ENCODE results near the gene CACNG8.

The CACNG8 gene

DNA sequence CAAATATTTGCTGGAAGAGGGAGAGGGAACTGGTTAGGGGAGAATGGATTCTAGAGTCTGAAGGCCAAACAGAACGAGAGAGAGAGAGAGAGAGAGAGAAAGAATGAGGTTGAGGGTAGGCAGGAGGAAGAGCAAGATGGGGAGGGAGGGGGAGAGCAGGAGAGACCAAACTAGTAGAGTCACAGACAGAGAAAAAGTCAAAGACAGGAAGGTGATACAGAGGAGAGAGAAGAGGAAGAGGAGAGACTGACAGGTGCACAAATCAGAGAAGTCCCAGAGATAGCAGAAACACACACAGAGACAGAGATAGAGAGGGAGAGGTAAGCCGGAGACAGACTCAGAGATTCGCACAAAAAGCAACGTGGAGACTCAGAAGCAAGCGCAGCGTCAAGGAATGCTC lies 23.1 kb downstream of the CACNG8 start:
- TF ChIP-seq, protein P1, sequence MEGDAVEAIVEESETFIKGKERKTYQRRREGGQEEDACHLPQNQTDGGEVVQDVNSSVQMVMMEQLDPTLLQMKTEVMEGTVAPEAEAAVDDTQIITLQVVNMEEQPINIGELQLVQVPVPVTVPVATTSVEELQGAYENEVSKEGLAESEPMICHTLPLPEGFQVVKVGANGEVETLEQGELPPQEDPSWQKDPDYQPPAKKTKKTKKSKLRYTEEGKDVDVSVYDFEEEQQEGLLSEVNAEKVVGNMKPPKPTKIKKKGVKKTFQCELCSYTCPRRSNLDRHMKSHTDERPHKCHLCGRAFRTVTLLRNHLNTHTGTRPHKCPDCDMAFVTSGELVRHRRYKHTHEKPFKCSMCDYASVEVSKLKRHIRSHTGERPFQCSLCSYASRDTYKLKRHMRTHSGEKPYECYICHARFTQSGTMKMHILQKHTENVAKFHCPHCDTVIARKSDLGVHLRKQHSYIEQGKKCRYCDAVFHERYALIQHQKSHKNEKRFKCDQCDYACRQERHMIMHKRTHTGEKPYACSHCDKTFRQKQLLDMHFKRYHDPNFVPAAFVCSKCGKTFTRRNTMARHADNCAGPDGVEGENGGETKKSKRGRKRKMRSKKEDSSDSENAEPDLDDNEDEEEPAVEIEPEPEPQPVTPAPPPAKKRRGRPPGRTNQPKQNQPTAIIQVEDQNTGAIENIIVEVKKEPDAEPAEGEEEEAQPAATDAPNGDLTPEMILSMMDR (IDR thresholded peaks at IDR 0.05; ENCODE audit: extremely low read depth, missing control alignments), result no peak
- no peak for DNase-seq (ENCODE audit: low spot score)

- TF ChIP-seq, protein P1 (IDR thresholded peaks at IDR 0.05; ENCODE audit: extremely low read depth, missing control alignments), result no peak
- DNase-seq (ENCODE audit: low spot score), result no peak
These were observed 26.2 kb downstream of the CACNG8 start for GRCh38 chr19:53988981-53989380.

- TF ChIP-seq, protein P1 (IDR thresholded peaks at IDR 0.05; ENCODE audit: extremely low read depth, missing control alignments), result no peak
- DNase-seq (ENCODE audit: low spot score), result no peak
These were observed 27.1 kb downstream of the CACNG8 start for GRCh38 chr19:53989600-53990533.

- TF ChIP-seq, protein P1 (IDR thresholded peaks at IDR 0.05; ENCODE audit: extremely low read depth, missing control alignments), result no peak
- peak; percentile 42 for DNase-seq (ENCODE audit: low spot score)
These were observed 28.7 kb downstream of the CACNG8 start, which contains the start of gene CACNG6 for GRCh38 chr19:53991224-53992113. Gene CACNG6, plus strand, starts transcription at chr19:53991637. Its CDS starts 1,241 bp downstream, at chr19:53992878.

- peak; percentile 45 for DNase-seq (ENCODE audit: low spot score)
These were observed 29.5 kb downstream of the CACNG8 start for GRCh38 chr19:53992211-53992610.

GRCh38 chr19:53992815-53993214 lies 30.1 kb downstream of the CACNG8 start:
- DNase-seq (ENCODE audit: low spot score), result no peak
- TF ChIP-seq, protein P1 (IDR thresholded peaks at IDR 0.05; ENCODE audit: extremely low read depth, missing control alignments), result no peak

More at GRCh38 chr19:53992211-53992610, 29.5 kb downstream of the CACNG8 start:
- TF ChIP-seq, protein P1 (IDR thresholded peaks at IDR 0.05; ENCODE audit: extremely low read depth, missing control alignments), result no peak

All from GM20000 (cell line).